ENCODE measurements around the gene CDKN2B-AS1.
A peak's percentile ranks its signal among the peaks of the same experiment; 100 is the strongest.

The CDKN2B-AS1 gene

GRCh38 chr9:22114956-22115355 is 120.4 kb downstream of the CDKN2B-AS1 start:
- no peak for TF ChIP-seq CTCF (conservative IDR thresholded peaks at IDR 0.05; ENCODE audit: low read depth)
- POLR2A ChIA-PET (ENCODE audit: low non-redundant PET), result no interaction called here
- H3K27ac ChIP-seq, result no peak overlapping the region
- CTCF ChIA-PET, result interaction anchor here (0.5 kb wide), 1 partner anchor 93 kb away, joined by 3 read pairs; no protein-coding TSS in a partner anchor
- DNase-seq (ENCODE audit: low spot score), result no peak

- DNase-seq (ENCODE audit: low spot score), result no peak
- TF ChIP-seq CTCF (conservative IDR thresholded peaks at IDR 0.05; ENCODE audit: low read depth), result no peak
- no peak overlapping the region for H3K27ac ChIP-seq
- POLR2A ChIA-PET (ENCODE audit: low non-redundant PET), result interaction anchor here (0.6 kb wide), 1 partner anchor 527 kb away, joined by 3 read pairs; no protein-coding TSS in a partner anchor
- CTCF ChIA-PET, result no interaction called here
Measured at GRCh38 chr9:22116758-22117157, 122.2 kb downstream of the CDKN2B-AS1 start.

GRCh38 chr9:22117511-22118384 is 123.2 kb downstream of the CDKN2B-AS1 start:
- CTCF ChIA-PET, result interaction anchor here (0.6 to 1.5 kb wide), 3 partner anchors 32 to 121 kb away, joined by 3 to 4 read pairs (median 3); no protein-coding TSS in a partner anchor
- H3K27ac ChIP-seq, result peak overlapping the region; percentile 87
- TF ChIP-seq CTCF (conservative IDR thresholded peaks at IDR 0.05; ENCODE audit: low read depth), result no peak
- DNase-seq (ENCODE audit: low spot score), result no peak
- POLR2A ChIA-PET (ENCODE audit: low non-redundant PET), result interaction anchor here (0.7 kb wide), 1 partner anchor 302 kb away, joined by 3 read pairs; no protein-coding TSS in a partner anchor

- ChIA-PET POLR2A (ENCODE audit: low non-redundant PET) (no interaction called here), CTCF (interaction anchor here (0.7 to 2.0 kb wide), 7 partner anchors 9 to 120 kb away, joined by 3 to 16 read pairs (median 4); partner anchors contain the start of gene CDKN2B)
- no peak for DNase-seq (ENCODE audit: low spot score)
- TF ChIP-seq CTCF (conservative IDR thresholded peaks at IDR 0.05; ENCODE audit: low read depth), result no peak
- no peak overlapping the region for H3K27ac ChIP-seq
Measured at GRCh38 chr9:22118810-22119521, 124.4 kb downstream of the CDKN2B-AS1 start.

GRCh38 chr9:22119522-22120158 is 125.0 kb downstream of the CDKN2B-AS1 start:
- ChIA-PET CTCF (interaction anchor here (0.6 to 2.0 kb wide), 9 partner anchors 10 to 306 kb away, joined by 3 to 16 read pairs (median 3); partner anchors contain the start of gene CDKN2B), POLR2A (ENCODE audit: low non-redundant PET) (interaction anchor here (0.6 kb wide), 1 partner anchor 110 kb away, joined by 3 read pairs; the partner anchor contains the start of gene CDKN2B)
- peak; percentile 66 for TF ChIP-seq CTCF (conservative IDR thresholded peaks at IDR 0.05; ENCODE audit: low read depth)
- DNase-seq (ENCODE audit: low spot score), result no peak
- no peak overlapping the region for H3K27ac ChIP-seq
